Measurements from ENCODE around the gene GFOD1. TPM values are rescaled to one million over a fixed set of nuclear protein-coding genes. Genes with fewer than 3 reads are reported as not detected.
"Not testable (repeated sequence)": the region's sequence is repeated elsewhere in the genome, so short reads cannot be mapped to it uniquely, and the experiment has no call there.

The GFOD1 gene
- total RNA-seq, 2 donors from 2014 or later: 59.3 to 78.3 TPM

GRCh38 chr6:13472976-13473767 is 14.2 kb downstream of the GFOD1 start:
- DNase-seq (no peak), ATAC-seq (peak; percentile 22 to 64)
- intact Hi-C loops (cut with DNase I): loop anchor here in 1 of 2 donors (10.0 kb wide), 1 partner anchor 58 kb away; no protein-coding TSS in a partner anchor

- no peak for DNase-seq
- ATAC-seq: no peak
- intact Hi-C loops (cut with DNase I): loop anchor here in 1 of 2 donors (10.0 kb wide), 1 partner anchor 57 kb away; no protein-coding TSS in a partner anchor
These were observed 15.3 kb downstream of the GFOD1 start for GRCh38 chr6:13472099-13472498.

DNA sequence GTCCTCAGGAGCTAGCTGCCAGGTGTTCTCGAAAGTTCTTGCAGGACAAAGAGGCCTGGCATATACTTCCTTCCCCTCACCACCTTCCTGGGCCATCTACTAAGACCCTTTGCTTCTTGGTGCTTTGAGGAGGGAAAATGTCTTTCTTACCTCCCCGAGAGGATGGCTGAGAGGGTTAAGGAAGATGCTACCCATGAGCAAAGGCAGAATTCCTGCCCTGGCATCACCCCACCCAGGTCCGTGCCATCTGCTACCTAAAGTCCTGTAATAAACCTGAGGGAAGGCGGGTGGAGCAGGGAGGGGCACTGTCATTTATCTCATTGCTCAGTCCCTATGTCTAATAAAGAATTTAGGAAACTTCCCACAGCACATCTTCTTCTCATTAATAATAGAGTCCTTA is 16.2 kb downstream of the GFOD1 start:
- DNase-seq: no peak

DNA sequence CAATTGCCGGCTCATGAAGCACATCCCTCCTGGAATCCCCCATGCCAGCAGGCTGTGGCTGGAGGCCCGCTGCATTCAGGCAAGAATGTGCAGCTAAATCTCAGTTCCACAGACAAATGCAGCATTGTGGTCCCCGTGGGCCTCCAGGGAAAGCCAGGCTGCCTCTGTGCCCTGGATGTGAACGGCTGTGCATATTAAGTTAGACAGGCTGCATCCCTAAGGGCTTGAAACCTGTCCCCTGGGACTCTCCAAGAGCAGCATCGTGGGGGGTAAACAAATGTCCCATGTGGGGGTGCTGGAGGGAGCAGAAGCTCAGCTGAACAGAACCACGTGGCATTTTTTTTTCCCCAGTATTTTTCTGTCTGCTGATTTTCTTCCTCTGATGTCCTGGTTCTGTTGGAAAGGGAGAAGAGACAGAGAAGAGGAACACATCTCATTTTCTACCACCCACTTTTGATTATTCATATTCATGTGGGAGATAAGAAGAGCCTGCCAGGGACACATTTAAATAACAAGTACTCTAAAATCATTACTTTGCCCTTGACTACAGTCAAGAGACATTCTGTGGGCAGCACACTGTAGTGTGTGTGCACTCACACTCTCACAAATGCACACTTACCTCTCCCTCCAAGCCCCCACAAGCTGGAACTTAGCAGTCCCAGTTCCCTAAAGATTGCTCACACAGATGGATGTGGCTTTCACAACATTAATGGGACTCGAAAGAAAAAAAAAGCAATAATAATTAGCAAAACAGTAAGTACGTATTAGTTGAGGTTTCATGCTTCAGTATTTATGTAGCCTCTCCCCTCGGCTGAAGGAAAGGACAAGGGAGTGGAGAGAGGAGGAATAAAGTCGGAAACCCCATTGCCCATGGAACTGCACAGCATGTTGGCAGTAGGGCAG is 16.9 kb downstream of the GFOD1 start:
- DNase-seq: no peak
- peak; percentile 55 to 72 for ATAC-seq
- intact Hi-C loops (cut with DNase I): loop anchor here in 1 of 2 donors (10.0 kb wide), 1 partner anchor 56 kb away; no protein-coding TSS in a partner anchor

More for the DNA sequence above, 16.2 kb downstream of the GFOD1 start:
- intact Hi-C loops (cut with DNase I): loop anchor here in 1 of 2 donors (10.0 kb wide), 1 partner anchor 56 kb away; no protein-coding TSS in a partner anchor
- ATAC-seq: no peak

- ATAC-seq (no peak), DNase-seq (no peak)
- intact Hi-C loops (cut with DNase I): loop anchor here in 1 of 2 donors (10.0 kb wide), 1 partner anchor 55 kb away; no protein-coding TSS in a partner anchor
These were observed 17.7 kb downstream of the GFOD1 start for GRCh38 chr6:13469693-13470092.

- intact Hi-C loops (cut with DNase I): no loop called here
- no peak for ATAC-seq
- no peak for DNase-seq
These were observed 18.6 kb downstream of the GFOD1 start for GRCh38 chr6:13468839-13469238.

- peak in 1 of 2 donors; percentile 58 for ATAC-seq
These were observed 20.2 kb downstream of the GFOD1 start for GRCh38 chr6:13467216-13467600.

GRCh38 chr6:13466304-13467215 is 20.8 kb downstream of the GFOD1 start:
- peak in 1 of 2 donors; percentile 18 for ATAC-seq
- DNase-seq: no peak
- intact Hi-C loops (cut with DNase I): no loop called here

More at GRCh38 chr6:13467216-13467600, 20.2 kb downstream of the GFOD1 start:
- intact Hi-C loops (cut with DNase I): no loop called here
- no peak for DNase-seq

- intact Hi-C loops (cut with DNase I): no loop called here
- ATAC-seq (no peak), DNase-seq (no peak)
These were observed 21.7 kb downstream of the GFOD1 start for GRCh38 chr6:13465734-13466133.

GRCh38 chr6:13463941-13464340 is 23.5 kb downstream of the GFOD1 start:
- ATAC-seq (no peak), DNase-seq (no peak)
- intact Hi-C loops (cut with DNase I): no loop called here

- intact Hi-C loops (cut with DNase I): no loop called here
- no peak for DNase-seq
- no peak for ATAC-seq
These were observed 24.1 kb downstream of the GFOD1 start for GRCh38 chr6:13463328-13463717.

DNA sequence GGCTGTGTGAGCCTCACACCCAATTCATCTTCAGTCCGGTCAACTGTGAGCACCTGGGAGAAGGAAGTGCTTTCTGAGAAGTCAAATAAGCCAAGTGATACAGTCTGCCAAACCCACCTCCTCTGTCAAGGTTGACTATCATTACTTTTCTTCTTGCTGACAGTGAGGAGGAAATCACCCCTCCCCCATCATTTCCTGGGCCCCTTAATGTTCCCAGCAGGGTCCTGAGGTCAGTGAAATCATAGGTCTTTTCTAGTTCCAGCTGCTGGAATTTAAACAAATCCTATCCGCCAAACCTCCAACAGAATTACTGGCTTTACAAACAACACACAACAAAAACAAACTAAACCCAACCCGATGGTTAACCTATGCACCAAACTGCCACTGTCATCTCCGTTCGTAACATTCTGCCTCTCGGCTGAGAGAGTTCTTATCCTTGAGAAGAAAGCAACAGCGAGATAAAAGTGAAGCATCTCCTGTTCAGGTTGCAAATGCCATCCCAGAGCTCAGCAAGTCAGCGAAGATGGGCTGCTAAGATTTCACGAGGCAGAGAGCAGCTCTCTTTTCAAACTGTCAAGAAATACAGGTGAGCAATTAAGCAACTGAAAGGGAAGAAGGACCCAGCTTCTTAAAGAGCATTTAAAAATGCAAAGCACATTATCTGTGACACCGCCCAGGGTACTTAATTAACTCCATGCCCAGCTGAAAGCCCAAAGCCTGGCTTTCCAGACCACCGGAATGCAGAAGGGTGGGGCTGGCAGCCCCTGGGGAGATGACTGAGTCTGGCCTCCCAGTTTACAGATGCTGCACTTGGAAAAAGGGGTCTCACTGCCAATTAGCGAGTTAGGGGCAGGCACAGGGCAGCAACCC is 24.7 kb downstream of the GFOD1 start:
- DNase-seq (no peak), ATAC-seq (no peak)
- intact Hi-C loops (cut with DNase I): no loop called here

GRCh38 chr6:13461805-13462204 is 25.6 kb downstream of the GFOD1 start:
- intact Hi-C loops (cut with DNase I): no loop called here
- ATAC-seq (peak in 1 of 2 donors; percentile 39), DNase-seq (no peak)

DNA sequence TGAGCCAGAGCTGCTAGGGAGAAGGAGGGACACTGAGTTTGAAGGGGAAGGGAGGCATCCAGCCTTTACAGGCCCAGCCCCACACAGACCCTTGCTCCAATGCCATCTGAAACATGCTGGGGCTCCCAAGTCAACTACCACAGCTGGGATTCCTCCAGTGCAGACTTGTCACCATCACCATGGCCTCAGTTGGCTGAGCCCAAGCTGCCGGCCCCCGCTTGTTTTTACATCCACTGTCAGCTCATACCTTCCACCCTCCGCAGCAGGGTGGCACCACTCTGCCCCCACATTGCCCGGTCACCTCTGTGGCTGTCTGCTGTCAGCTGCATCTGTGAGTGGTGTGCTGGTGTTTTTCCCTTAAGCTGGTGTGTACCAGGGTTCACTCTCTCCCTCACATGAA is 26.1 kb downstream of the GFOD1 start:
- no peak for DNase-seq
- intact Hi-C loops (cut with DNase I): no loop called here
- peak; percentile 20 to 36 for ATAC-seq

GRCh38 chr6:13460289-13460688 is 27.1 kb downstream of the GFOD1 start:
- intact Hi-C loops (cut with DNase I); DNase-seq; ATAC-seq: not testable (repeated sequence)

- ATAC-seq (peak in 1 of 2 donors; percentile 6), DNase-seq (no peak)
- intact Hi-C loops (cut with DNase I): no loop called here
These were observed 29.8 kb downstream of the GFOD1 start for GRCh38 chr6:13457577-13457976.

DNA sequence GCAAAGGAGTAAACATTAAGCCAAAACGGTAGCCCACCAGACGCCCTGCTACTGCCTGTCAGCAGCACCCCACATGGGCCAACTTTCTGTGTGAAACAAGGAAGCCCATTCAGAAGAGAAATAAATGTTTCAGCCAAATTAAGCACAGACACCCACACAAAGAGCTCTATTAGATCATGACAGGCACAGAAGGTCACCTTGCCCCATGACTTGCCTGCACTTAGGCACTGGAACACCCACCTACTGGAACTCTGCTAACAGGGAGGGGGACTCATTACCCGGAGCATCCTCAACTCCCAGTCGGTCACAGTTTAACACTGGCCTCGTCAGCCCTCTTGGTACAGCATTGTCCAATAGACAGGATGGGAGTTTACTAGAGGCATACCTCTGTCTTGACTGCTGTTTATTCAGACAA is 31.8 kb downstream of the GFOD1 start:
- intact Hi-C loops (cut with DNase I): no loop called here
- ATAC-seq (peak in 1 of 2 donors; percentile 48), DNase-seq (no peak)

Measured in left cardiac atrium (tissue), 4 donors.